ENCODE measurements around the gene RNU6-1.

RNU6-1 gene

GRCh38 chr15:67825881-67826716, 13.7 kb downstream of the RNU6-1 start:
- no peak overlapping the region for H3K4me3 ChIP-seq (ENCODE audit: low read depth, low read length)
- TF ChIP-seq CTCF (IDR thresholded peaks at IDR 0.05; ENCODE audit: control insufficient read depth, extremely low read depth, insufficient read depth) = no peak
- no peak for DNase-seq (ENCODE audit: low read depth)

GRCh38 chr15:67824976-67825880, 14.6 kb downstream of the RNU6-1 start, which contains the start of gene SKOR1:
TSS of gene SKOR1 (plus strand) at chr15:67825509. CDS start at chr15:67825603, 94 bp downstream.
- H3K4me3 ChIP-seq (ENCODE audit: low read depth, low read length) = no peak within 1 kb of the TSS
- DNase-seq (ENCODE audit: low read depth) = no peak
- no peak for TF ChIP-seq CTCF (IDR thresholded peaks at IDR 0.05; ENCODE audit: control insufficient read depth, extremely low read depth, insufficient read depth)

- TF ChIP-seq CTCF (IDR thresholded peaks at IDR 0.05; ENCODE audit: control insufficient read depth, extremely low read depth, insufficient read depth) = no peak
- no peak for DNase-seq (ENCODE audit: low read depth)
Measured at GRCh38 chr15:67824197-67824968, 15.5 kb downstream of the RNU6-1 start.

GRCh38 chr15:67823314-67824196, 16.3 kb downstream of the RNU6-1 start:
- no peak overlapping the region for H3K4me3 ChIP-seq (ENCODE audit: low read depth, low read length)

More at GRCh38 chr15:67824197-67824968, 15.5 kb downstream of the RNU6-1 start:
- no peak overlapping the region for H3K4me3 ChIP-seq (ENCODE audit: low read depth, low read length)

GRCh38 chr15:67822537-67823313, 17.1 kb downstream of the RNU6-1 start:
- no peak for TF ChIP-seq CTCF (IDR thresholded peaks at IDR 0.05; ENCODE audit: control insufficient read depth, extremely low read depth, insufficient read depth)
- DNase-seq (ENCODE audit: low read depth) = no peak
- no peak overlapping the region for H3K4me3 ChIP-seq (ENCODE audit: low read depth, low read length)

More at GRCh38 chr15:67823314-67824196, 16.3 kb downstream of the RNU6-1 start:
- DNase-seq (ENCODE audit: low read depth) = no peak
- no peak for TF ChIP-seq CTCF (IDR thresholded peaks at IDR 0.05; ENCODE audit: control insufficient read depth, extremely low read depth, insufficient read depth)
